ENCODE measurements around the gene PKP2. TPM values are rescaled to one million over a fixed set of nuclear protein-coding genes. Genes with fewer than 3 reads are reported as not detected.

Gene PKP2
- total and polyA plus RNA-seq, 2 of the 13 experiments (the other 11 are each of a cell fraction or from before 2014, with no cell fraction given), result 15.1 to 25.3 TPM

GRCh38 chr12:32785557-32785956, 111.0 kb downstream of the PKP2 start:
- Histone ChIP-seq H3K9ac (ENCODE audit: insufficient read depth, low read depth, low read length) (no peak overlapping the region), H3K27ac (ENCODE audit: extremely low read length, insufficient read depth, low read length) (no peak overlapping the region), H3K4me1 (ENCODE audit: insufficient read depth, low read length) (no peaks in the 10 kb centered on the region), H3K4me2 (ENCODE audit: low read depth, low read length) (no peak overlapping the region), H3K79me2 (ENCODE audit: insufficient read depth, low read length) (no peaks in the 10 kb centered on the region), H3K27me3 (ENCODE audit: control insufficient read depth in 1 of 2, insufficient read depth in 2 of 2, low read length in 2 of 2) (no peaks in the 10 kb centered on the region), H4K20me1 (ENCODE audit: insufficient read depth, low read length) (no peaks in the 10 kb centered on the region), H2AFZ (ENCODE audit: low read length) (no peak overlapping the region), H3K36me3 (replicated peaks in 1 of 2; ENCODE audit: control insufficient read depth in 1 of 2, insufficient read depth in 2 of 2, low read length in 2 of 2) (peaks cover 0 to 3% of the 10 kb centered on the region in 2 experiments; a peak in 2 of 5 replicates), H3K9me3 (ENCODE audit: low read length) (no peaks in the 10 kb centered on the region), H3K4me3 (replicated peaks in 1 of 3; ENCODE audit: insufficient read depth in 1 of 3, low read depth in 2 of 3, low read length in 3 of 3) (no peak overlapping the region)
- no peak for TF ChIP-seq PATZ1 (CRISPR knock-in tag; IDR thresholded peaks at IDR 0.05)
- TF ChIP-seq ZNF205 (CRISPR knock-in tag; IDR thresholded peaks at IDR 0.05), result no peak
- no peak for TF ChIP-seq SMAD3 (CRISPR knock-in tag; IDR thresholded peaks at IDR 0.05)
- TF ChIP-seq KAT8 (CRISPR knock-in tag; IDR thresholded peaks at IDR 0.05), result no peak
- TF ChIP-seq CENPT (CRISPR knock-in tag; IDR thresholded peaks at IDR 0.05; ENCODE audit: low read depth), result no peak
- TF ChIP-seq ZFP90 (CRISPR knock-in tag; IDR thresholded peaks at IDR 0.05; ENCODE audit: borderline replicate concordance), result no peak
- no peak for TF ChIP-seq ZNF335 (CRISPR knock-in tag; IDR thresholded peaks at IDR 0.05)
- TF ChIP-seq ZBTB46 (CRISPR knock-in tag; IDR thresholded peaks at IDR 0.05; ENCODE audit: borderline replicate concordance), result no peak
- no peak for TF ChIP-seq RBM22 (optimal IDR thresholded peaks at IDR 0.05; ENCODE audit: low read length)
- no peak for TF ChIP-seq ZNF598 (CRISPR knock-in tag; IDR thresholded peaks at IDR 0.05; ENCODE audit: borderline replicate concordance)
- TF ChIP-seq KMT2A (CRISPR knock-in tag; IDR thresholded peaks at IDR 0.05), result no peak
- TF ChIP-seq ZNF577 (CRISPR knock-in tag; IDR thresholded peaks at IDR 0.05; ENCODE audit: borderline replicate concordance, low read depth), result no peak
- TF ChIP-seq ZNF292 (CRISPR knock-in tag; IDR thresholded peaks at IDR 0.05; ENCODE audit: borderline replicate concordance, low read depth), result no peak
- no peak for TF ChIP-seq RBAK (CRISPR knock-in tag; IDR thresholded peaks at IDR 0.05)
- TF ChIP-seq FOSL1 (CRISPR knock-in tag; IDR thresholded peaks at IDR 0.05; ENCODE audit: borderline replicate concordance), result no peak
- TF ChIP-seq CREB3 (CRISPR knock-in tag; IDR thresholded peaks at IDR 0.05), result no peak
- TF ChIP-seq ZFP36 (IDR thresholded peaks at IDR 0.05; ENCODE audit: borderline replicate concordance, low read depth, low read length, partially characterized antibody), result no peak
- no peak for TF ChIP-seq ZNF333 (CRISPR knock-in tag; IDR thresholded peaks at IDR 0.05; ENCODE audit: borderline replicate concordance)
- POLR2A ChIA-PET, result no interaction called here
- DNase-seq (ENCODE audit: low spot score) (no peak), ATAC-seq (no peak), FAIRE-seq (no peak)
- BruUV-seq (replicated peaks), result no TSS peak
- in situ Hi-C loops (cut with HindIII; ENCODE audit: extremely low pct_ligation_motif_present, low pct_unique_long_range_greater_than_20kb), result no loop called here
- WGBS (ENCODE audit: low lambda C conversion rate), result 90% methylated on average over 5 of the region's 5 CpGs
- CTCF ChIA-PET (ENCODE audit: low intra/inter-chr PET ratio, low total read pairs), result no interaction called here
- intact Hi-C loops (cut with micrococcal nuclease; ENCODE audit: unreplicated experiment), result no loop called here
